ENCODE results near the gene DCP1B. TPM values are rescaled to one million over a fixed set of nuclear protein-coding genes. Genes with fewer than 3 reads are reported as not detected.

The DCP1B gene
- total RNA-seq, 1 donor: 6.7 TPM

DNA sequence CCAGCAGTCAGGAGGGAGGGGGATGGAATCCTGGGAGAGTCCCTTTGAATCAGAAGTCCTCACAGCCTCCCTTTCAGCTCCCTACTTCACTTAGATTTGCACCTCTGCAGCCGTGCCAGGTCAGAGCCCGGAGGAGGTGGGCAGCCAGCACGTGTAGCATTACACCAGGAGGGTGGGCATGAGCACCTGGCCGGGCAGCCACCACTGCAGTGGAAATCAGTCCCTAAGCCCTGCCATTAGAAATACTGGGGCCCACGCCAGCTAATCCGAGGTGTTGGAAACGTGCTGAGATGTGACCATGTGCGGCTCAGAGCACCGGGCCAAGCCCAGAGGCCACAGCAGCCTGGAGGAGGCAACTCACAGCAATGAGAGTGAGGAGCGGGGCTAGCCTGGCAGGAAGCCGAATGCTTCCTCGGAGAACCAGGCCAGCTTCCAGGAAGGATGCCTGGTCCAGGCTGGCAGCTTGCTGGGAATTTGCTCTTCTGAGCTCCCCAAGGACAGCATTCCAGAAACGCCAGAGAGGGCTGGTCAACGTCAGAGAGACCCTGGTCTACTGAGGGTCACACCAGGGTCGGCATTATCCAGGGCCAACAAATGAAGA lies 76.4 kb downstream of the DCP1B start:
- Histone ChIP-seq H3K4me1 (ENCODE audit: insufficient read depth, low read length) (peaks cover 50% of the 10 kb centered on the region), H3K27me3 (ENCODE audit: insufficient read depth, low read length) (no peaks in the 10 kb centered on the region), H3K4me3 (ENCODE audit: low read length) (no peak overlapping the region)

GRCh38 chr12:1927051-1927680 lies 77.1 kb downstream of the DCP1B start:
- no peaks in the 10 kb centered on the region for H3K27me3 ChIP-seq (ENCODE audit: insufficient read depth, low read length)
- H3K4me1 ChIP-seq (ENCODE audit: insufficient read depth, low read length): peaks cover 45% of the 10 kb centered on the region
- no peaks in the 10 kb centered on the region for H3K9me3 ChIP-seq (ENCODE audit: low read depth, low read length)
- H3K4me3 ChIP-seq (ENCODE audit: low read length): no peak overlapping the region

More for the DNA sequence above, 76.4 kb downstream of the DCP1B start:
- H3K9me3 ChIP-seq (ENCODE audit: low read depth, low read length): no peaks in the 10 kb centered on the region

DNA sequence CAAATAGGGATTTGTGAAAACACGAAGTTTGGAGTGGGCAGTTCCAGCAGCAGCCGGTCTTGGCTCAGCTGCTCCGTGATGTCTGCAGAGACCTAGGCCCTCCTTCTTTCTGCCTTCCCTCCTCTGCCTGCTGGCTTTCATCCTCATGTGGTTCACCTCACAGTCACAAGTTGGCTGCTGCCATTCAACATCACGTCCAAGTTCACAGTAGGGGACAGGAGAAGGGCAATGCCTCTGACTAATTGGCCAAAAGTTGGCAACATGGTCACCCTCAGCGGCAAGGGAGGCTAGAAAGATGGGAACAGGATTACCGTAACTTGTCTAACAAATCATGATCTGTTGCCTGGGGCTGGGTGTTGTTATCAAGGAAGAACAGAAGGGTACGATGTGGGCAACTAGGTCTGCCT lies 78.0 kb downstream of the DCP1B start:
- H3K4me1 ChIP-seq (ENCODE audit: insufficient read depth, low read length): peaks cover 43% of the 10 kb centered on the region

DNA sequence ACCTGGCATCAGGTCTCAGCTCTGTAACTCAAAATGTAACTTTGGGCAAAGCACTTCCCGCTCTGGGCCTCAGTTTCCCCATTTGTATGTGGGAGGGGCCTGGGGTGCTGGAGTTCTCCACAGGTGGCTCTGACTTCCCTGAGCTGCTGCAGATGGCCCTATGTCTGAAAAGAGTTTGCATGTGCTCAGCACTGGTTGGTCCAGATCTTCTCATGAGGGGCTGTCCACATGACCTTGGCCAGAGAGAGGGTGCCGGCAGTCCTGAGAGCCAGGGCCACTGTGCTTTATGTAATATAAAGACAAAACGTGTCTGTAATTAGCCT lies 78.6 kb downstream of the DCP1B start:
- H3K4me3 ChIP-seq (ENCODE audit: low read length): no peak overlapping the region
- H3K4me1 ChIP-seq (ENCODE audit: insufficient read depth, low read length): peaks cover 46% of the 10 kb centered on the region
- no peaks in the 10 kb centered on the region for H3K9me3 ChIP-seq (ENCODE audit: low read depth, low read length)
- H3K27me3 ChIP-seq (ENCODE audit: insufficient read depth, low read length): no peaks in the 10 kb centered on the region

More for the DNA sequence above, 78.0 kb downstream of the DCP1B start:
- H3K4me3 ChIP-seq (ENCODE audit: low read length): no peak overlapping the region
- H3K9me3 ChIP-seq (ENCODE audit: low read depth, low read length): no peaks in the 10 kb centered on the region
- no peaks in the 10 kb centered on the region for H3K27me3 ChIP-seq (ENCODE audit: insufficient read depth, low read length)

GRCh38 chr12:1924996-1925683 lies 79.1 kb downstream of the DCP1B start:
- Histone ChIP-seq H3K27me3 (ENCODE audit: insufficient read depth, low read length) (no peaks in the 10 kb centered on the region), H3K4me1 (ENCODE audit: insufficient read depth, low read length) (peaks cover 46% of the 10 kb centered on the region), H3K4me3 (ENCODE audit: low read length) (no peak overlapping the region), H3K9me3 (ENCODE audit: low read depth, low read length) (no peaks in the 10 kb centered on the region)

- Histone ChIP-seq H3K27me3 (ENCODE audit: insufficient read depth, low read length) (no peaks in the 10 kb centered on the region), H3K9me3 (ENCODE audit: low read depth, low read length) (no peaks in the 10 kb centered on the region), H3K4me1 (ENCODE audit: insufficient read depth, low read length) (peaks cover 47% of the 10 kb centered on the region), H3K4me3 (ENCODE audit: low read length) (no peak overlapping the region)
Observed at GRCh38 chr12:1922985-1923384, 81.3 kb downstream of the DCP1B start.

DNA sequence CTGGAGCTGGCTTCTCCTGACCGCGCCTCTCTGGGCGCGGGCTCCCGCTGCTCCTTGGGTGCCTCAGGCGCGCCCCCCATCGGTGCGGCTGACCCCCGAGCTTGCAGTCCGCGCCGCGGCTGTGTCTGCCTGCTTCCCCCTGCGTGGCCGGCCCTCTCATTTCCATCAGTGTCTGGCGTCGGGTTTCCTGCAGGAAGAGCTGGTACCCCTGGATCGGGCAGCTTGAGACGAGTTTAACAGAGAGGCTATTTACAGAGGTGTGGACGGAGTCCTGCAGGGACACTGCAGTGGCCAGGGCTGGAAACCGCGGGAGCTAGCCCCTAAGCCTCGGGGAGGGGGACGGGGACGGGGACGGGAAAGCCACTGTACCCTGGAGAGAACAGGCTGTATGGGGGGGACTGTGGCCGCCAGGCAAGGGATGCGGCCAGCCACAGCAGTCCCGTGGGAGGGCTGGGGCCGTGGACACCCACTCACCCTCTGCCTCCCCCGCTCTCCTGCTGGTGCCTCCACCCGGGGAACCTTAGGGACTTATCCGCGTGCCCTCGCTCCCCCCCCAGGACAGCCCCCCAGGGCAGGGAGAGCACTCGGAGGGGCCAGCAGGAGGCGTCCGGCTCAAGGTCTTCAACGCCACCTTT lies 82.1 kb downstream of the DCP1B start:
- Histone ChIP-seq H3K4me3 (ENCODE audit: low read length) (no peak overlapping the region), H3K27me3 (ENCODE audit: insufficient read depth, low read length) (no peaks in the 10 kb centered on the region), H3K9me3 (ENCODE audit: low read depth, low read length) (no peaks in the 10 kb centered on the region), H3K4me1 (ENCODE audit: insufficient read depth, low read length) (peaks cover 51% of the 10 kb centered on the region)

DNA sequence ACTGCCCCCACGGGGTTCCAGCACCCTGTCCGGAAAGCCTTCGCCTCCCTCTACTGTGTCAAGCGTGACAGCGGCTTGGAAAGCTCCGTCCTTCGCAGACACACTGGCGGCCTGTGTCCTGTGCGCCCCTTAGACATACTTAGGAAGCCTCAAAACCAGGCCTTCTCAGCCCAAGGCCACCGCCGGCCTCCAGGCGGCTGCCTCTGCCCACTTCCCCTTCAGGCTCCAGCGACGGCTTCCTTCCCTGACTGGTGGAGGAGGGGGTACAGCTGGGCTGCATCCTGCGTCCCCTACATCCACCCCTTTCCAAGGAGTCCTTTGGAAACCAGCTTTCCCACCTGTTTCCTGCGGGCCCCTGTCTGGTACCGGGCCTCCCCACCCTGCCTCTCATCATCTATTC lies 83.3 kb downstream of the DCP1B start:
- H3K4me3 ChIP-seq (ENCODE audit: low read length): no peak overlapping the region
- H3K4me1 ChIP-seq (ENCODE audit: insufficient read depth, low read length): peaks cover 60% of the 10 kb centered on the region
- H3K27me3 ChIP-seq (ENCODE audit: insufficient read depth, low read length): no peaks in the 10 kb centered on the region
- H3K9me3 ChIP-seq (ENCODE audit: low read depth, low read length): no peaks in the 10 kb centered on the region

- Histone ChIP-seq H3K4me1 (ENCODE audit: insufficient read depth, low read length) (peaks cover 62% of the 10 kb centered on the region), H3K27me3 (ENCODE audit: insufficient read depth, low read length) (no peaks in the 10 kb centered on the region), H3K4me3 (ENCODE audit: low read length) (no peak overlapping the region), H3K9me3 (ENCODE audit: low read depth, low read length) (no peaks in the 10 kb centered on the region)
Observed at GRCh38 chr12:1920436-1920835, 83.8 kb downstream of the DCP1B start.

DNA sequence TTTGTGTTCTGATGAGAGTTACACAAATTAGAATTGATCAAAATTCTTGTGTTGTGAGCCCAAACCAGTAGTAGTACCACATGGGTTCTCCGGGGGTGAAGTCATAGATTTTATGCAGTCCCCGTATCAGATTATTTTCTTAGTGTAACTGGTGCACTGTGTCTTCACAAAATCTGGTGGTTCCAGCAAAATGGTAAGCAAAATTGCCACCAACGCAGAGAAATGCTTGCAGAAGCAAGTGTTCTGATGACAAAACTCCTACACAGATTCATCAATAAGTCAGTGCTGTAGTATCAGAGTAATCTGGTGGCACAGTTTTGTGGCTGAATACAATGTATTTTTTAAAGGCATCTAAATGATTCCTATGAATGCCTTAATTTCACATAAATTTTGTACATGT lies 84.5 kb downstream of the DCP1B start:
- Histone ChIP-seq H3K4me3 (ENCODE audit: low read length) (no peak overlapping the region), H3K4me1 (ENCODE audit: insufficient read depth, low read length) (peaks cover 59% of the 10 kb centered on the region), H3K9me3 (ENCODE audit: low read depth, low read length) (no peaks in the 10 kb centered on the region), H3K27me3 (ENCODE audit: insufficient read depth, low read length) (no peaks in the 10 kb centered on the region)

- H3K4me3 ChIP-seq (ENCODE audit: low read length): no peak overlapping the region
- no peaks in the 10 kb centered on the region for H3K27me3 ChIP-seq (ENCODE audit: insufficient read depth, low read length)
- no peaks in the 10 kb centered on the region for H3K9me3 ChIP-seq (ENCODE audit: low read depth, low read length)
- peaks cover 55% of the 10 kb centered on the region for H3K4me1 ChIP-seq (ENCODE audit: insufficient read depth, low read length)
Observed at GRCh38 chr12:1919284-1919683, 85.0 kb downstream of the DCP1B start.

DNA sequence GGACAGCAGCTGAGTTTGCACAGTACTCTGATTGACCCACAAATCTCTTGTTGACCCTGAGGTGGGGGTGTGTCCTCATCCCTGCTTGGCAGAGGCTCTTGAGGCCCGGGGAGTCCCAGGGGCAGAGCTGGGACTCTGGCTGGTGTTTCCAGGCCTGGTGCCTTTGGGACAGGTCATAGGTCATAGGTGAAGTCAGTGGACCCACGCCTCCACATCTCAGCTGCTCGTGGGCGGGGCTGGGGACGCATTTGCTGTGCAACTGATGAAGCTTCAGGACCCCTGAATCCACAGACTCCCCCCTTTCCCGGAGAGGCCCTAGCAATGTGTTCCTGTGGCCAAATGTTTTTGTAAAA lies 85.4 kb downstream of the DCP1B start:
- no peaks in the 10 kb centered on the region for H3K27me3 ChIP-seq (ENCODE audit: insufficient read depth, low read length)
- peaks cover 52% of the 10 kb centered on the region for H3K4me1 ChIP-seq (ENCODE audit: insufficient read depth, low read length)
- no peaks in the 10 kb centered on the region for H3K9me3 ChIP-seq (ENCODE audit: low read depth, low read length)
- H3K4me3 ChIP-seq (ENCODE audit: low read length): peak overlapping the region; percentile 60

DNA sequence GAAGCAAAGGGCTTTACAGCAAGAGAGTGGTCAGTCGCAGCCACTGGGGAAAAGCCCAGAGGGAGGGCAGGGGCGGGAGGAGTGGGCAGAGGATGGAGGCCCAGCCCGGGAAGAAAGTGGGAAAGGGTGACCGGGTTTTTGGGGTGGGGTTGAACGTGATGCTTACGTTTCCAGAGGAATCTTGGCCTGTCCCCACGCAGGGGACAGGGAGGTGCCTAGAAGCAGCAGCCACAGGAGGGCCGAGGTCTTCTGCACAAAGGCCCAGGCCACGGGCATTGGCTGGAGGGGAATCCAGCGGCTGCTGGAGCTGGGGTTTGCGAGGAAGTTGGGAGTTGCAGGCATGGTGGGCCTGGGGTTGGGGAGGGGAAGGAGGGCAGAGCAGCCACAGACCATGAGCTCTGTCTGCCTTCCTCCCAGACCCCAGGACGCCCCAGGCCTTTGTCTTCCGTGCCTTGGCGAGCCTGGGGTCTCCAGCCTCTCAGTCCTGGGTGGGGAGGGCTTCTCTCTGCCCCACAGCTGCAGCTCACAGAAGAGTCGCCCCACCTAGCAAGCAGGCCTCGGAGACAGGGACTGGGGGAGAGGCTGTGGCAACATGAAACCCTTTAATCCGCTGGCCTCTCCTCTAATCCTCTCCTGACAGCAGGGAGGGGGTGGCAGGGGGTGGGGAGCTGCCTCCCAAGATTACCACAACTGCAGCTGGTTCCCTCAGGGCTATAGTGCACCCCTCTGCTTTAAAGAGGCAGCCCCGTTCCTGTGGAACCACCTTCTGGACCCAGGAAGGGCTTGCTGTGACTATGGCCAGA lies 86.0 kb downstream of the DCP1B start, which contains the start of gene CACNA2D4:
Gene CACNA2D4, minus strand, starts transcription at position 572 of the 803 bp plus-strand sequence. Its CDS starts 179 bp downstream, at position 393.
- peak within 1 kb of the TSS; percentile 60 for H3K4me3 ChIP-seq (ENCODE audit: low read length)

GRCh38 chr12:1917172-1918070 lies 86.8 kb downstream of the DCP1B start:
- peak overlapping the region; percentile 60 for H3K4me3 ChIP-seq (ENCODE audit: low read length)
- H3K27me3 ChIP-seq (ENCODE audit: insufficient read depth, low read length): no peaks in the 10 kb centered on the region
- peaks cover 46% of the 10 kb centered on the region for H3K4me1 ChIP-seq (ENCODE audit: insufficient read depth, low read length)
- no peaks in the 10 kb centered on the region for H3K9me3 ChIP-seq (ENCODE audit: low read depth, low read length)

More for the DNA sequence above, 86.0 kb downstream of the DCP1B start, which contains the start of gene CACNA2D4:
- Histone ChIP-seq H3K4me1 (ENCODE audit: insufficient read depth, low read length) (peaks cover 47% of the 10 kb centered on the region), H3K9me3 (ENCODE audit: low read depth, low read length) (no peaks in the 10 kb centered on the region), H3K27me3 (ENCODE audit: insufficient read depth, low read length) (no peaks in the 10 kb centered on the region)

Measured in mononuclear cell (primary cell).